GM12891 (cell line): ENCODE results near the gene GUF1.

Experiments
- PAX5 ChIP-seq: IDR thresholded peaks from 2 replicates; pipeline ENCODE4 v1.6.1; 2011; ENCODE audit warnings: low read length, moderate library complexity, mild to moderate bottlenecking; ENCODE audit not compliant: insufficient read depth, severe bottlenecking
- POLR2A ChIP-seq: IDR thresholded peaks from 2 replicates; pipeline ENCODE4 v1.6.1; 2011; ENCODE audit warnings: low read depth, low read length, control low read depth
- POLR2AphosphoS5 ChIP-seq: IDR thresholded peaks from 2 replicates; pipeline ENCODE4 v1.6.1; 2011; ENCODE audit warnings: low read depth, low read length, control low read depth
- POU2F2 ChIP-seq: IDR thresholded peaks from 2 replicates; pipeline ENCODE4 v1.6.1; 2011; ENCODE audit warnings: low read depth, mild to moderate bottlenecking, control low read depth, low read length, moderate library complexity
- SPI1 ChIP-seq: IDR thresholded peaks from 2 replicates; pipeline ENCODE4 v1.6.1; 2011; ENCODE audit warnings: low read depth, low read length, control low read depth
- TAF1 ChIP-seq: IDR thresholded peaks from 2 replicates; pipeline ENCODE4 v1.6.1; 2011; ENCODE audit warnings: low read depth, low read length, control low read depth

DNA sequence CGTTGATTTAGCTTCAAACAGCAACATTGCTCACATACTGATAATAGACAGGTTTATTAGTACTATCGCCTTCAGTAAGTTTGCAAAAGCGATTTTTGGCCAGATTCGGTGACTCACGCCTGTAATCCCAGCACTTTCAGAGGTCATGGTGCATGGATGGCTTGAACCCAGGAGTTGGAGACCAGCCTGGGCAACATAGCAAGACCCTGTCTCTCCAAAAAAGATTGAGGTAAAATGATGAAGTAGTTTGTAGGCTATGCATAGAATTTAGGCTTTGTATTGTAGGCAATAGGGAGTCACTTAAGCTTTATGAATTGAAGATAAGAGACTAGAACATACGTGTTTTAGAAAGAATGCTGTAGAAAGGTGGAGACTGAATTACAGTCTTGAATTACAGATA, 49.3 kb downstream of the GUF1 start:
- TF ChIP-seq POLR2AphosphoS5 (no peak), PAX5 (no peak), POLR2A (no peak), TAF1 (no peak), SPI1 (no peak), POU2F2 (no peak)
